GM23338 (cell line): ENCODE data around the gene RIOX2.

ENCODE experiments used
- CREB1 ChIP-seq: fragments of 250-450 bp; sonication (Bioruptor Pico); IDR thresholded peaks from 2 replicates; pipeline ENCODE4 v1.5.0; 2020; ENCODE audit warnings: low read depth, mild to moderate bottlenecking, moderate library complexity
- EZH2 ChIP-seq: fragments of 200-600 bp; sonication (generic); IDR thresholded peaks from one replicate; pipeline ENCODE4 v1.8.0; 2017; ENCODE audit warnings: antibody characterized with exemption, mild to moderate bottlenecking, low read depth; ENCODE audit not compliant: unreplicated experiment
- EZH2phosphoT487 ChIP-seq: fragments of 200-600 bp; sonication (generic); IDR thresholded peaks from one replicate; pipeline ENCODE4 v1.8.1; 2018; ENCODE audit warnings: antibody characterized with exemption; ENCODE audit not compliant: unreplicated experiment
- JUNB ChIP-seq: IDR thresholded peaks from one replicate; pipeline ENCODE4 v1.6.1; 2016; ENCODE audit warnings: antibody characterized with exemption; ENCODE audit not compliant: unreplicated experiment
- POLR2AphosphoS5 ChIP-seq: IDR thresholded peaks from 2 replicates; pipeline ENCODE4 v1.6.1; 2016; ENCODE audit warnings: antibody characterized with exemption, low read depth
- STAT1 ChIP-seq: IDR thresholded peaks from one replicate; pipeline ENCODE4 v1.6.1; 2016; ENCODE audit warnings: antibody characterized with exemption; ENCODE audit not compliant: unreplicated experiment
- ZNF114 ChIP-seq: fragments of 250-450 bp; sonication (Bioruptor Pico); IDR thresholded peaks from 2 replicates; pipeline ENCODE4 v1.5.0; 2020; ENCODE audit warnings: mild to moderate bottlenecking, moderate library complexity
- ZNF331 ChIP-seq: fragments of 250-450 bp; sonication (Bioruptor Pico); IDR thresholded peaks from 2 replicates; pipeline ENCODE4 v1.5.0; 2020; ENCODE audit warnings: low read depth, mild to moderate bottlenecking, moderate library complexity
- TF ChIP-seq, protein P1 (sequence below), 2 experiments: fragments of 200-600 bp in 1 of 2; sonication (generic) in 1 of 2; conservative IDR thresholded peaks; 2 replicates each; pipeline versions ENCODE4 v1.5.1 to v1.6.1; 2016 to 2017; ENCODE audit warnings: antibody characterized with exemption in 2 of 2, low read depth in 2 of 2, mild to moderate bottlenecking in 2 of 2, moderate library complexity in 1 of 2
- TF ChIP-seq, protein P2 (sequence below): IDR thresholded peaks from 2 replicates; pipeline ENCODE4 v1.6.1; 2016; ENCODE audit warnings: antibody characterized with exemption
- TF ChIP-seq, protein P3 (sequence below): IDR thresholded peaks from one replicate; pipeline ENCODE4 v1.6.1; 2018; ENCODE audit warnings: antibody characterized with exemption; ENCODE audit not compliant: unreplicated experiment
- TF ChIP-seq, protein P4 (sequence below): fragments of 250-450 bp; sonication (Bioruptor Pico); IDR thresholded peaks from 2 replicates; pipeline ENCODE4 v1.5.0; 2020; ENCODE audit warnings: mild to moderate bottlenecking, moderate library complexity

DNA sequence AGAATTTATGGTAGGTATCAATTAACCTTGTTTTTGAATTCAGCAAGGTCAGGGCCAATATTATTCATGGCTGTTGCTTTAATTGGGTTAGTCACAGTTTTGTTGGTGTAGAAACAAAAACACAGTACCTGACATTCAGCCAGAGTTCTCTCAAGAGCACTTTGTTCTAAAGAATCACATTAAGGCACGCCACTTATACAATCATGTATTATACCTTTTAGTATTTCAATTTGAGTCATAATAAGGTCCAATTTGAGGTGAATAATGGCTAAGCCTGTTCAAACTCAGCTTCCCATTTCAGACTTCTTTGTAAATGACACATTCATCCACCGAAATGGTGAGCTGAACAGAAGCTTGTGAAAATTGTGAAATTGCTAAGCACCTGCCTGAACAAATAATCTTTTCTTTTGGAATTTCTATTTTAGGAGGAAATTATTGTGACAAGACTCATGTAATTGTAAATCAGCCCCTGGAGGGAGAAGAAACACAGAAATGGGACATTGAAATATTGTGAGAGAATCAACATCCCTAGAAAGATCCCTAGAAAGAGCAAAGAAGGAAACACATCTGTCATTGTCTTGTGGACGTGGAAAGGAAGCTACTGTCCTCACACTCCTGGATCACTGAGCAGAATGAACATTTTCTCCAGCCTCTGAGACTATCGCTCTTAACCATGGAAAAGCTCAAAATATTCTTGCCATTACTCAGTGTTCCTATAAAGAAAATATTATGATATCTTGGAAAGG is 29.3 kb downstream of the RIOX2 start:
- TF ChIP-seq, protein P1, sequence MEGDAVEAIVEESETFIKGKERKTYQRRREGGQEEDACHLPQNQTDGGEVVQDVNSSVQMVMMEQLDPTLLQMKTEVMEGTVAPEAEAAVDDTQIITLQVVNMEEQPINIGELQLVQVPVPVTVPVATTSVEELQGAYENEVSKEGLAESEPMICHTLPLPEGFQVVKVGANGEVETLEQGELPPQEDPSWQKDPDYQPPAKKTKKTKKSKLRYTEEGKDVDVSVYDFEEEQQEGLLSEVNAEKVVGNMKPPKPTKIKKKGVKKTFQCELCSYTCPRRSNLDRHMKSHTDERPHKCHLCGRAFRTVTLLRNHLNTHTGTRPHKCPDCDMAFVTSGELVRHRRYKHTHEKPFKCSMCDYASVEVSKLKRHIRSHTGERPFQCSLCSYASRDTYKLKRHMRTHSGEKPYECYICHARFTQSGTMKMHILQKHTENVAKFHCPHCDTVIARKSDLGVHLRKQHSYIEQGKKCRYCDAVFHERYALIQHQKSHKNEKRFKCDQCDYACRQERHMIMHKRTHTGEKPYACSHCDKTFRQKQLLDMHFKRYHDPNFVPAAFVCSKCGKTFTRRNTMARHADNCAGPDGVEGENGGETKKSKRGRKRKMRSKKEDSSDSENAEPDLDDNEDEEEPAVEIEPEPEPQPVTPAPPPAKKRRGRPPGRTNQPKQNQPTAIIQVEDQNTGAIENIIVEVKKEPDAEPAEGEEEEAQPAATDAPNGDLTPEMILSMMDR (conservative IDR thresholded peaks at IDR 0.05; ENCODE audit: low read depth in 2 of 2): no peak
- TF ChIP-seq, protein P2, sequence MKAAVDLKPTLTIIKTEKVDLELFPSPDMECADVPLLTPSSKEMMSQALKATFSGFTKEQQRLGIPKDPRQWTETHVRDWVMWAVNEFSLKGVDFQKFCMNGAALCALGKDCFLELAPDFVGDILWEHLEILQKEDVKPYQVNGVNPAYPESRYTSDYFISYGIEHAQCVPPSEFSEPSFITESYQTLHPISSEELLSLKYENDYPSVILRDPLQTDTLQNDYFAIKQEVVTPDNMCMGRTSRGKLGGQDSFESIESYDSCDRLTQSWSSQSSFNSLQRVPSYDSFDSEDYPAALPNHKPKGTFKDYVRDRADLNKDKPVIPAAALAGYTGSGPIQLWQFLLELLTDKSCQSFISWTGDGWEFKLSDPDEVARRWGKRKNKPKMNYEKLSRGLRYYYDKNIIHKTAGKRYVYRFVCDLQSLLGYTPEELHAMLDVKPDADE: no peak
- TF ChIP-seq EZH2 (no peak), JUNB (no peak), EZH2phosphoT487 (no peak), POLR2AphosphoS5 (no peak), STAT1 (no peak), CREB1 (CRISPR knock-in tag) (no peak), ZNF114 (CRISPR knock-in tag) (no peak), ZNF331 (no peak)
- TF ChIP-seq, protein P3, sequence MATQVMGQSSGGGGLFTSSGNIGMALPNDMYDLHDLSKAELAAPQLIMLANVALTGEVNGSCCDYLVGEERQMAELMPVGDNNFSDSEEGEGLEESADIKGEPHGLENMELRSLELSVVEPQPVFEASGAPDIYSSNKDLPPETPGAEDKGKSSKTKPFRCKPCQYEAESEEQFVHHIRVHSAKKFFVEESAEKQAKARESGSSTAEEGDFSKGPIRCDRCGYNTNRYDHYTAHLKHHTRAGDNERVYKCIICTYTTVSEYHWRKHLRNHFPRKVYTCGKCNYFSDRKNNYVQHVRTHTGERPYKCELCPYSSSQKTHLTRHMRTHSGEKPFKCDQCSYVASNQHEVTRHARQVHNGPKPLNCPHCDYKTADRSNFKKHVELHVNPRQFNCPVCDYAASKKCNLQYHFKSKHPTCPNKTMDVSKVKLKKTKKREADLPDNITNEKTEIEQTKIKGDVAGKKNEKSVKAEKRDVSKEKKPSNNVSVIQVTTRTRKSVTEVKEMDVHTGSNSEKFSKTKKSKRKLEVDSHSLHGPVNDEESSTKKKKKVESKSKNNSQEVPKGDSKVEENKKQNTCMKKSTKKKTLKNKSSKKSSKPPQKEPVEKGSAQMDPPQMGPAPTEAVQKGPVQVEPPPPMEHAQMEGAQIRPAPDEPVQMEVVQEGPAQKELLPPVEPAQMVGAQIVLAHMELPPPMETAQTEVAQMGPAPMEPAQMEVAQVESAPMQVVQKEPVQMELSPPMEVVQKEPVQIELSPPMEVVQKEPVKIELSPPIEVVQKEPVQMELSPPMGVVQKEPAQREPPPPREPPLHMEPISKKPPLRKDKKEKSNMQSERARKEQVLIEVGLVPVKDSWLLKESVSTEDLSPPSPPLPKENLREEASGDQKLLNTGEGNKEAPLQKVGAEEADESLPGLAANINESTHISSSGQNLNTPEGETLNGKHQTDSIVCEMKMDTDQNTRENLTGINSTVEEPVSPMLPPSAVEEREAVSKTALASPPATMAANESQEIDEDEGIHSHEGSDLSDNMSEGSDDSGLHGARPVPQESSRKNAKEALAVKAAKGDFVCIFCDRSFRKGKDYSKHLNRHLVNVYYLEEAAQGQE: no peak
- TF ChIP-seq, protein P4, sequence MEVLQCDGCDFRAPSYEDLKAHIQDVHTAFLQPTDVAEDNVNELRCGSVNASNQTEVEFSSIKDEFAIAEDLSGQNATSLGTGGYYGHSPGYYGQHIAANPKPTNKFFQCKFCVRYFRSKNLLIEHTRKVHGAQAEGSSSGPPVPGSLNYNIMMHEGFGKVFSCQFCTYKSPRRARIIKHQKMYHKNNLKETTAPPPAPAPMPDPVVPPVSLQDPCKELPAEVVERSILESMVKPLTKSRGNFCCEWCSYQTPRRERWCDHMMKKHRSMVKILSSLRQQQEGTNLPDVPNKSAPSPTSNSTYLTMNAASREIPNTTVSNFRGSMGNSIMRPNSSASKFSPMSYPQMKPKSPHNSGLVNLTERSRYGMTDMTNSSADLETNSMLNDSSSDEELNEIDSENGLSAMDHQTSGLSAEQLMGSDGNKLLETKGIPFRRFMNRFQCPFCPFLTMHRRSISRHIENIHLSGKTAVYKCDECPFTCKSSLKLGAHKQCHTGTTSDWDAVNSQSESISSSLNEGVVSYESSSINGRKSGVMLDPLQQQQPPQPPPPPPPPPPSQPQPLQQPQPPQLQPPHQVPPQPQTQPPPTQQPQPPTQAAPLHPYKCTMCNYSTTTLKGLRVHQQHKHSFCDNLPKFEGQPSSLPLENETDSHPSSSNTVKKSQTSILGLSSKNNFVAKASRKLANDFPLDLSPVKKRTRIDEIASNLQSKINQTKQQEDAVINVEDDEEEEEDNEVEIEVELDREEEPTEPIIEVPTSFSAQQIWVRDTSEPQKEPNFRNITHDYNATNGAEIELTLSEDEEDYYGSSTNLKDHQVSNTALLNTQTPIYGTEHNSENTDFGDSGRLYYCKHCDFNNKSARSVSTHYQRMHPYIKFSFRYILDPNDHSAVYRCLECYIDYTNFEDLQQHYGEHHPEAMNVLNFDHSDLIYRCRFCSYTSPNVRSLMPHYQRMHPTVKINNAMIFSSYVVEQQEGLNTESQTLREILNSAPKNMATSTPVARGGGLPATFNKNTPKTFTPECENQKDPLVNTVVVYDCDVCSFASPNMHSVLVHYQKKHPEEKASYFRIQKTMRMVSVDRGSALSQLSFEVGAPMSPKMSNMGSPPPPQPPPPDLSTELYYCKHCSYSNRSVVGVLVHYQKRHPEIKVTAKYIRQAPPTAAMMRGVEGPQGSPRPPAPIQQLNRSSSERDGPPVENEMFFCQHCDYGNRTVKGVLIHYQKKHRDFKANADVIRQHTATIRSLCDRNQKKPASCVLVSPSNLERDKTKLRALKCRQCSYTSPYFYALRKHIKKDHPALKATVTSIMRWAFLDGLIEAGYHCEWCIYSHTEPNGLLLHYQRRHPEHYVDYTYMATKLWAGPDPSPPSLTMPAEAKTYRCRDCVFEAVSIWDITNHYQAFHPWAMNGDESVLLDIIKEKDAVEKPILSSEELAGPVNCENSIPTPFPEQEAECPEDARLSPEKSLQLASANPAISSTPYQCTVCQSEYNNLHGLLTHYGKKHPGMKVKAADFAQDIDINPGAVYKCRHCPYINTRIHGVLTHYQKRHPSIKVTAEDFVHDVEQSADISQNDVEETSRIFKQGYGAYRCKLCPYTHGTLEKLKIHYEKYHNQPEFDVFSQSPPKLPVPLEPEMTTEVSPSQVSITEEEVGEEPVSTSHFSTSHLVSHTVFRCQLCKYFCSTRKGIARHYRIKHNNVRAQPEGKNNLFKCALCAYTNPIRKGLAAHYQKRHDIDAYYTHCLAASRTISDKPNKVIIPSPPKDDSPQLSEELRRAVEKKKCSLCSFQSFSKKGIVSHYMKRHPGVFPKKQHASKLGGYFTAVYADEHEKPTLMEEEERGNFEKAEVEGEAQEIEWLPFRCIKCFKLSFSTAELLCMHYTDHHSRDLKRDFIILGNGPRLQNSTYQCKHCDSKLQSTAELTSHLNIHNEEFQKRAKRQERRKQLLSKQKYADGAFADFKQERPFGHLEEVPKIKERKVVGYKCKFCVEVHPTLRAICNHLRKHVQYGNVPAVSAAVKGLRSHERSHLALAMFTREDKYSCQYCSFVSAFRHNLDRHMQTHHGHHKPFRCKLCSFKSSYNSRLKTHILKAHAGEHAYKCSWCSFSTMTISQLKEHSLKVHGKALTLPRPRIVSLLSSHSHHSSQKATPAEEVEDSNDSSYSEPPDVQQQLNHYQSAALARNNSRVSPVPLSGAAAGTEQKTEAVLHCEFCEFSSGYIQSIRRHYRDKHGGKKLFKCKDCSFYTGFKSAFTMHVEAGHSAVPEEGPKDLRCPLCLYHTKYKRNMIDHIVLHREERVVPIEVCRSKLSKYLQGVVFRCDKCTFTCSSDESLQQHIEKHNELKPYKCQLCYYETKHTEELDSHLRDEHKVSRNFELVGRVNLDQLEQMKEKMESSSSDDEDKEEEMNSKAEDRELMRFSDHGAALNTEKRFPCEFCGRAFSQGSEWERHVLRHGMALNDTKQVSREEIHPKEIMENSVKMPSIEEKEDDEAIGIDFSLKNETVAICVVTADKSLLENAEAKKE (CRISPR knock-in tag): no peak
